ENCODE results near the gene GARNL3. TPM values are rescaled to one million over a fixed set of nuclear protein-coding genes. Genes with fewer than 3 reads are reported as not detected.

The GARNL3 gene
- polyA plus RNA-seq, 1 donor from 2014 or later = 20.0 TPM

- TF ChIP-seq MXI1 (conservative IDR thresholded peaks at IDR 0.05; ENCODE audit: poor library complexity, severe bottlenecking) (no peak), POLR2AphosphoS5 (IDR thresholded peaks at IDR 0.05) (no peak), EZH2 (IDR thresholded peaks at IDR 0.05; ENCODE audit: borderline replicate concordance, insufficient read depth, low read length, poor library complexity, severe bottlenecking) (no peak), RAD21 (conservative IDR thresholded peaks at IDR 0.05) (no peak)
These were observed 125.6 kb downstream of the GARNL3 start (continued) for GRCh38 chr9:127390248-127390545.

GRCh38 chr9:127390563-127390962 lies 126.0 kb downstream of the GARNL3 start:
- no peak for TF ChIP-seq RAD21 (conservative IDR thresholded peaks at IDR 0.05)
- no peak for TF ChIP-seq CTCF (IDR thresholded peaks at IDR 0.05; ENCODE audit: poor library complexity, severe bottlenecking)
- no peak for TF ChIP-seq EP300 (conservative IDR thresholded peaks at IDR 0.05; ENCODE audit: poor library complexity, severe bottlenecking)
- TF ChIP-seq EZH2 (IDR thresholded peaks at IDR 0.05; ENCODE audit: borderline replicate concordance, insufficient read depth, low read length, poor library complexity, severe bottlenecking) = no peak
- TF ChIP-seq POLR2AphosphoS5 (IDR thresholded peaks at IDR 0.05) = no peak

GRCh38 chr9:127392166-127392565 lies 127.6 kb downstream of the GARNL3 start:
- TF ChIP-seq MXI1 (conservative IDR thresholded peaks at IDR 0.05; ENCODE audit: poor library complexity, severe bottlenecking) (no peak), REST (IDR thresholded peaks at IDR 0.05; ENCODE audit: borderline replicate concordance) (no peak), POLR2AphosphoS5 (IDR thresholded peaks at IDR 0.05) (no peak), SMC3 (conservative IDR thresholded peaks at IDR 0.05; ENCODE audit: poor library complexity) (no peak), EP300 (conservative IDR thresholded peaks at IDR 0.05; ENCODE audit: poor library complexity, severe bottlenecking) (no peak), RAD21 (conservative IDR thresholded peaks at IDR 0.05) (no peak)
- no peak overlapping the region for H3K4me2 ChIP-seq (ENCODE audit: low read length)
- H3K79me2 ChIP-seq (replicated peaks; ENCODE audit: insufficient read depth, low read length) = no peaks in the 10 kb centered on the region
- no peak overlapping the region for H2AFZ ChIP-seq (ENCODE audit: low read depth, low read length)
- no peak overlapping the region for H3K9ac ChIP-seq (ENCODE audit: low read length)
- H3K9me3 ChIP-seq (ENCODE audit: low read length) = no peaks in the 10 kb centered on the region
- H3K27me3 ChIP-seq (ENCODE audit: insufficient read depth, low read depth, low read length) = no peaks in the 10 kb centered on the region
- peaks cover 3% of the 10 kb centered on the region for H3F3A ChIP-seq (ENCODE audit: insufficient read depth, low read length, poor library complexity, severe bottlenecking)
- no peaks in the 10 kb centered on the region for H3K36me3 ChIP-seq (ENCODE audit: insufficient read depth, low read length)
- no peaks in the 10 kb centered on the region for H3K9me2 ChIP-seq (ENCODE audit: insufficient read depth, low read length)
- no peak overlapping the region for H3K27ac ChIP-seq (ENCODE audit: low read length)
- no peaks in the 10 kb centered on the region for H4K20me1 ChIP-seq (ENCODE audit: insufficient read depth)
- no peak overlapping the region for H3K4me3 ChIP-seq (ENCODE audit: low read length)

More at GRCh38 chr9:127390563-127390962, 126.0 kb downstream of the GARNL3 start:
- no peaks in the 10 kb centered on the region for H3K9me2 ChIP-seq (ENCODE audit: insufficient read depth, low read length)
- H3K4me2 ChIP-seq (ENCODE audit: low read length) = no peak overlapping the region
- H3K79me2 ChIP-seq (replicated peaks; ENCODE audit: insufficient read depth, low read length) = no peaks in the 10 kb centered on the region
- H2AFZ ChIP-seq (ENCODE audit: low read depth, low read length) = no peak overlapping the region
- no peaks in the 10 kb centered on the region for H4K20me1 ChIP-seq (ENCODE audit: insufficient read depth)
- no peak overlapping the region for H3K27ac ChIP-seq (ENCODE audit: low read length)
- no peaks in the 10 kb centered on the region for H3K9me3 ChIP-seq (ENCODE audit: low read length)
- H3F3A ChIP-seq (ENCODE audit: insufficient read depth, low read length, poor library complexity, severe bottlenecking) = peaks cover 3% of the 10 kb centered on the region
- no peaks in the 10 kb centered on the region for H3K27me3 ChIP-seq (ENCODE audit: insufficient read depth, low read depth, low read length)
- H3K9ac ChIP-seq (ENCODE audit: low read length) = no peak overlapping the region
- no peaks in the 10 kb centered on the region for H3K36me3 ChIP-seq (ENCODE audit: insufficient read depth, low read length)
- H3K4me3 ChIP-seq (ENCODE audit: low read length) = no peak overlapping the region

All from neural cell (in vitro differentiated cells).